SK-N-SH (cell line): Measurements from ENCODE around the gene TMED3. TPM values are rescaled to one million over a fixed set of nuclear protein-coding genes. Genes with fewer than 3 reads are reported as not detected.

Experiments
- CTCF ChIA-PET: fragments of 300-600, 350-600 bp; formaldehyde crosslinking; extraction: SDS; loops from one replicate; lab custom pipeline; 2021; lab: Yijun Ruan, JAX
- POLR2A ChIA-PET: fragments of 350-600 bp; sonication (Branson Sonifier 250); formaldehyde crosslinking; extraction: SDS; loops from one replicate; lab custom pipeline; 2020; ENCODE audit warnings: antibody characterized with exemption, inconsistent platforms; lab: Yijun Ruan, JAX
- DNase-seq: peaks from one replicate; pipeline ENCODE4 v3.0.0; 2012
- H2AFZ ChIP-seq: fragments of 200-600 bp; sonication (generic); 2 replicates; pipeline ENCODE4 v1.8.1; 2016; ENCODE audit warnings: antibody characterized with exemption, mild to moderate bottlenecking, low read depth
- H3F3A ChIP-seq: fragments of 200-600 bp; sonication (generic); replicated peaks from 2 replicates; pipeline ENCODE3; 2016; ENCODE audit warnings: antibody characterized with exemption, mild to moderate bottlenecking; ENCODE audit not compliant: insufficient read depth
- H3K27ac ChIP-seq, 2 experiments: fragments of 200-500 bp in 1 of 2; fragments of 200-600 bp in 1 of 2; sonication (Bioruptor generic) in 1 of 2; sonication (generic), shearing (Covaris generic) in 1 of 2; 2 replicates each; pipeline versions ENCODE4 v1.5.1 to v1.6.1; 2014 to 2016; ENCODE audit warnings: low read depth in 2 of 2, inconsistent platforms in 1 of 2, low read length in 1 of 2, mild to moderate bottlenecking in 1 of 2, mixed read lengths in 1 of 2
- H3K27me3 ChIP-seq: fragments of 200-600 bp; sonication (generic), shearing (Covaris generic); 2 replicates; pipeline ENCODE4 v1.6.1; 2016; ENCODE audit warnings: mixed run types; ENCODE audit not compliant: insufficient read depth
- H3K36me3 ChIP-seq, 2 experiments: fragments of 200-500 bp in 1 of 2; fragments of 200-600 bp in 1 of 2; sonication (Bioruptor generic) in 1 of 2; sonication (generic) in 1 of 2; replicated peaks in 1 of 2; 2 replicates each; pipeline versions ENCODE3 to v1.5.1; 2014 to 2016; ENCODE audit warnings: low read length in 1 of 2, mild to moderate bottlenecking in 1 of 2; ENCODE audit not compliant: insufficient read depth in 2 of 2, control insufficient read depth in 1 of 2
- H3K4me1 ChIP-seq, 2 experiments: fragments of 200-500 bp in 1 of 2; fragments of 200-600 bp in 1 of 2; sonication (Bioruptor generic) in 1 of 2; sonication (generic), shearing (Covaris generic) in 1 of 2; 2 replicates each; pipeline versions ENCODE4 v1.5.1 to v1.6.1; 2014 to 2016; ENCODE audit warnings: low read depth in 1 of 2, low read length in 1 of 2, mixed run types in 1 of 2; ENCODE audit not compliant: insufficient read depth in 2 of 2, control insufficient read depth in 1 of 2
- H3K4me2 ChIP-seq: fragments of 200-600 bp; sonication (generic), shearing (Covaris generic); 2 replicates; pipeline ENCODE4 v1.6.1; 2017; ENCODE audit warnings: mixed run types
- H3K4me3 ChIP-seq, 2 experiments: fragments of 200-500 bp in 1 of 2; fragments of 200-600 bp in 1 of 2; sonication (Bioruptor generic) in 1 of 2; sonication (generic), shearing (Covaris generic) in 1 of 2; 2 replicates each; pipeline versions ENCODE4 v1.5.1 to v1.8.1; 2014 to 2016; ENCODE audit warnings: low read depth in 2 of 2, inconsistent platforms in 1 of 2, low read length in 1 of 2, mild to moderate bottlenecking in 1 of 2, mixed read lengths in 1 of 2, moderate library complexity in 1 of 2
- H3K79me2 ChIP-seq: fragments of 200-600 bp; sonication (generic); 2 replicates; pipeline ENCODE4 v1.8.1; 2017; ENCODE audit warnings: mild to moderate bottlenecking; ENCODE audit not compliant: insufficient read depth
- H3K9ac ChIP-seq: fragments of 200-600 bp; sonication (generic); 2 replicates; pipeline ENCODE4 v1.6.1; 2017; ENCODE audit warnings: mixed run types
- H3K9me2 ChIP-seq: fragments of 200-600 bp; sonication (generic); 2 replicates; pipeline ENCODE4 v1.6.1; 2017; ENCODE audit warnings: mixed run types
- H3K9me3 ChIP-seq: fragments of 200-600 bp; sonication (generic); 2 replicates; pipeline ENCODE4 v1.6.1; 2017; ENCODE audit warnings: mixed run types, mild to moderate bottlenecking, moderate library complexity
- H4K20me1 ChIP-seq: fragments of 200-600 bp; sonication (generic); 2 replicates; pipeline ENCODE4 v1.6.1; 2017; ENCODE audit warnings: mild to moderate bottlenecking, mixed run types; ENCODE audit not compliant: insufficient read depth
- CHD2 ChIP-seq: fragments of 150-350 bp; IDR thresholded peaks from 2 replicates; pipeline ENCODE4 v1.6.1; 2018; ENCODE audit warnings: low read length; ENCODE audit not compliant: partially characterized antibody
- CTCF ChIP-seq: fragments of 200-600 bp; sonication (generic); IDR thresholded peaks from 2 replicates; pipeline ENCODE4 v1.6.1; 2017; ENCODE audit warnings: antibody characterized with exemption, mild to moderate bottlenecking, moderate library complexity
- ELF1 ChIP-seq: IDR thresholded peaks from 2 replicates; pipeline ENCODE4 v1.4.0; 2012
- FOSL2 ChIP-seq: IDR thresholded peaks from 2 replicates; pipeline ENCODE4 v1.4.0; 2012; ENCODE audit warnings: low read depth, mild to moderate bottlenecking, moderate library complexity, borderline replicate concordance
- FOXJ3 ChIP-seq: sonication (generic); formaldehyde crosslinking; IDR thresholded peaks from 2 replicates; pipeline ENCODE4 v1.5.1; 2020; ENCODE audit warnings: mild to moderate bottlenecking, missing genetic modification reagents
- GABPA ChIP-seq: IDR thresholded peaks from 2 replicates; pipeline ENCODE4 v1.4.0; 2012; ENCODE audit warnings: low read depth, mild to moderate bottlenecking
- IRF3 ChIP-seq: fragments of 150-350 bp; IDR thresholded peaks from 2 replicates; pipeline ENCODE4 v1.6.1; 2016; ENCODE audit warnings: mild to moderate bottlenecking, low read depth, low read length
- MAX ChIP-seq: IDR thresholded peaks from 2 replicates; pipeline ENCODE4 v1.4.0; 2012; ENCODE audit warnings: low read depth
- MXI1 ChIP-seq: IDR thresholded peaks from 2 replicates; pipeline ENCODE4 v1.6.1; 2012; ENCODE audit warnings: mild to moderate bottlenecking, low read depth, low read length, improper control_type of control experiment
- NFIC ChIP-seq: IDR thresholded peaks from 2 replicates; pipeline ENCODE4 v1.4.0; 2012; ENCODE audit warnings: borderline replicate concordance
- NRF1 ChIP-seq: IDR thresholded peaks from 2 replicates; pipeline ENCODE4 v1.6.1; 2012; ENCODE audit warnings: low read depth, mild to moderate bottlenecking, low read length
- RCOR1 ChIP-seq: fragments of 150-350 bp; IDR thresholded peaks from 2 replicates; pipeline ENCODE4 v1.6.1; 2017; ENCODE audit warnings: antibody characterized with exemption, low read length
- RFX5 ChIP-seq: IDR thresholded peaks from 2 replicates; pipeline ENCODE4 v1.6.1; 2012; ENCODE audit warnings: mild to moderate bottlenecking, improper control_type of control experiment, low read length
- RXRA ChIP-seq: IDR thresholded peaks from 2 replicates; pipeline ENCODE4 v1.4.0; 2012; ENCODE audit warnings: low read depth, mild to moderate bottlenecking, borderline replicate concordance
- SIN3A ChIP-seq: IDR thresholded peaks from 2 replicates; pipeline ENCODE4 v1.6.1; 2012; ENCODE audit warnings: low read depth, mild to moderate bottlenecking, low read length, moderate library complexity, borderline replicate concordance
- SMC3 ChIP-seq: IDR thresholded peaks from 2 replicates; pipeline ENCODE4 v1.6.1; 2012; ENCODE audit warnings: low read depth, low read length, improper control_type of control experiment
- TAF1 ChIP-seq: IDR thresholded peaks from 2 replicates; pipeline ENCODE4 v1.6.1; 2012; ENCODE audit warnings: low read depth, mild to moderate bottlenecking, low read length, moderate library complexity, borderline replicate concordance
- TCF12 ChIP-seq: IDR thresholded peaks from 2 replicates; pipeline ENCODE4 v1.4.0; 2012
- TEAD4 ChIP-seq: IDR thresholded peaks from 2 replicates; pipeline ENCODE4 v1.4.0; 2012; ENCODE audit warnings: mild to moderate bottlenecking, borderline replicate concordance; ENCODE audit not compliant: insufficient read depth
- ZBTB33 ChIP-seq: IDR thresholded peaks from 2 replicates; pipeline ENCODE4 v1.4.0; 2012; ENCODE audit warnings: low read depth, borderline replicate concordance
- WGBS: methylation state at CpG from one replicate; pipeline ENCODE4 v1.1.6; 2017; ENCODE audit warnings: low lambda C conversion rate; 5-methylcytosine and 5-hydroxymethylcytosine counted together
- polyA plus RNA-seq, 3 experiments: library from polyadenylated mRNA; depleted of rRNA; stranded (reverse); fragments of >200 nt; gene quantifications; 2 replicates each; pipeline ENCODE4 v1.2.3, GENCODE V29; 2012
- TF ChIP-seq, protein P1 (sequence below): IDR thresholded peaks from 2 replicates; pipeline ENCODE4; 2012

TMED3 gene
- polyA plus RNA-seq, 1 of the 3 experiments (the other 2 are of a cell fraction) = 128 TPM

DNA sequence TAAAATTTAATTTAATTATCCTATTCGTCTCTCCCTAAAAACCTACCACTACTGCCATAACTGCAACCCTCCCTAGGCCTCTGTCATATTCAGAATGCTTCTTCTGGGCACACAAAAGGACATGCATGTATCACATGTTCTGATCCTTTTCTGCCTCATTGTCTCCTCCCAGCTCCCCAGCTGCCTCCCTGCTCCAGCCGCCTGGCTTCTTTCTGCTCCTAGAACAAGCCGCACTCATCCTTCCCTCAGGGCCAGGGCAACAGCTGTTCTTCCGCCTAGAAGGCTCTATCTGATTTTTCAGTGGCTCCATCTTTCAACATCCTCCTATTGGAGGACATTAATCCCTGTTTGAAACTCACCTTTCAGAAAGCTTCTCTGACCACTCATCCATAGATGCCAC, 38.6 kb downstream of the TMED3 start:
- TF ChIP-seq SMC3 = no peak
- TF ChIP-seq NFIC = no peak
- TF ChIP-seq, protein P1, sequence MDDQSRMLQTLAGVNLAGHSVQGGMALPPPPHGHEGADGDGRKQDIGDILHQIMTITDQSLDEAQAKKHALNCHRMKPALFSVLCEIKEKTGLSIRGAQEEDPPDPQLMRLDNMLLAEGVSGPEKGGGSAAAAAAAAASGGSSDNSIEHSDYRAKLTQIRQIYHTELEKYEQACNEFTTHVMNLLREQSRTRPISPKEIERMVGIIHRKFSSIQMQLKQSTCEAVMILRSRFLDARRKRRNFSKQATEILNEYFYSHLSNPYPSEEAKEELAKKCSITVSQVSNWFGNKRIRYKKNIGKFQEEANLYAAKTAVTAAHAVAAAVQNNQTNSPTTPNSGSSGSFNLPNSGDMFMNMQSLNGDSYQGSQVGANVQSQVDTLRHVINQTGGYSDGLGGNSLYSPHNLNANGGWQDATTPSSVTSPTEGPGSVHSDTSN = no peak
- no peak for TF ChIP-seq RCOR1
- no peak for TF ChIP-seq FOXJ3
- no peak for TF ChIP-seq CTCF
- TF ChIP-seq SIN3A = no peak
- TF ChIP-seq FOSL2 = no peak
- TF ChIP-seq, all 33 proteins: peak for 0
- 78% methylated on average over 4 of the region's 4 CpGs for WGBS
- POLR2A ChIA-PET = no interaction called here
- Histone ChIP-seq H3K9me2 (no peaks in the 10 kb centered on the region), H3K27me3 (no peaks in the 10 kb centered on the region), H3K27ac (peak overlapping the region in 1 of 2 experiments; percentile 35; a peak in 1 of 4 replicates), H3F3A (no peaks in the 10 kb centered on the region), H2AFZ (no peak overlapping the region), H3K79me2 (no peaks in the 10 kb centered on the region), H4K20me1 (no peaks in the 10 kb centered on the region), H3K4me3 (no peak overlapping the region), H3K9ac (no peak overlapping the region), H3K36me3 (no peaks in the 10 kb centered on the region), H3K4me2 (no peak overlapping the region), H3K4me1 (peaks cover 0 to 6% of the 10 kb centered on the region in 2 experiments; a peak in 1 of 4 replicates), H3K9me3 (no peaks in the 10 kb centered on the region)
- DNase-seq = peak; percentile 33
- CTCF ChIA-PET = interaction anchor here (1.8 to 3.2 kb wide), 4 partner anchors 10 to 247 kb away, joined by 4 to 23 read pairs (median 12); no protein-coding TSS in a partner anchor

DNA sequence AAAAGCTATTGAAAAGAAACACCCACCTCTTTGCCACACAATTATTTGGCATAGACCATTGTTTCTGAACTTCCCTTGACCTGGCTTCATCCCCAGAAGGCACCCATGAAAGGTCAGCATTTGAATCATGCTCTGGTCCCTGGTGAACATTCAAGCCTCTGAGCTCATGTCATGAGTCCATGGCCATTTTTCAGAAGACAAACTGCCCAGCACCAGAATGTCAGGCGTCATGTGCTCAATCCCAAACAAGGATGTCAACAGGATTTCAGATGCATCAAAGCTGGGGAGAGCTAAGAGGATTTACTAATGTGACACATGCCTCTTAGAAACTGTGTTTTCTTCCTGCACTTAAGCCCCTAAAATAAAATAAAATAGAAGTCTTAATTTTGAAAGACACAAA, 41.3 kb downstream of the TMED3 start:
- CTCF ChIA-PET = interaction anchor here (0.6 to 5.5 kb wide), 5 partner anchors 12 to 642 kb away, joined by 3 to 37 read pairs (median 3); no protein-coding TSS in a partner anchor
- H4K20me1 ChIP-seq = no peaks in the 10 kb centered on the region
- no peaks in the 10 kb centered on the region for H3K36me3 ChIP-seq
- H3K4me2 ChIP-seq = no peak overlapping the region
- H3K9ac ChIP-seq = no peak overlapping the region
- peaks cover 0 to 6% of the 10 kb centered on the region in 2 experiments; a peak in 1 of 4 replicates for H3K4me1 ChIP-seq
- H3K9me2 ChIP-seq = no peaks in the 10 kb centered on the region
- no peak overlapping the region for H3K27ac ChIP-seq
- H3K27me3 ChIP-seq = no peaks in the 10 kb centered on the region
- no peak for DNase-seq
- H3K4me3 ChIP-seq = no peak overlapping the region
- no peaks in the 10 kb centered on the region for H3K79me2 ChIP-seq
- H2AFZ ChIP-seq = no peak overlapping the region
- WGBS = 100% methylated on average over 1 of the region's 1 CpG
- POLR2A ChIA-PET = no interaction called here
- H3F3A ChIP-seq = no peaks in the 10 kb centered on the region
- no peaks in the 10 kb centered on the region for H3K9me3 ChIP-seq
- TF ChIP-seq ZBTB33 = no peak
- no peak for TF ChIP-seq TEAD4
- TF ChIP-seq, protein P1 = no peak
- no peak for TF ChIP-seq MXI1
- TF ChIP-seq RXRA = no peak
- TF ChIP-seq RFX5 = no peak
- no peak for TF ChIP-seq TCF12
- TF ChIP-seq ELF1 = no peak
- no peak for TF ChIP-seq GABPA
- no peak for TF ChIP-seq CHD2
- no peak for TF ChIP-seq NRF1
- TF ChIP-seq MAX = no peak
- TF ChIP-seq SIN3A = no peak
- TF ChIP-seq IRF3 = no peak
- TF ChIP-seq TAF1 = no peak
- TF ChIP-seq FOXJ3 = no peak
